GM20000 (cell line): ENCODE results near the gene C10orf53.

ENCODE experiments used
- DNase-seq: peaks from one replicate; pipeline ENCODE4 v3.0.0; 2012; ENCODE audit warnings: low spot score
- TF ChIP-seq, protein P1 (sequence below): IDR thresholded peaks from 2 replicates; pipeline ENCODE4 v1.5.1; 2012; ENCODE audit warnings: mild to moderate bottlenecking, control low read depth; ENCODE audit errors: extremely low read depth, missing control alignments

Gene C10orf53

DNA sequence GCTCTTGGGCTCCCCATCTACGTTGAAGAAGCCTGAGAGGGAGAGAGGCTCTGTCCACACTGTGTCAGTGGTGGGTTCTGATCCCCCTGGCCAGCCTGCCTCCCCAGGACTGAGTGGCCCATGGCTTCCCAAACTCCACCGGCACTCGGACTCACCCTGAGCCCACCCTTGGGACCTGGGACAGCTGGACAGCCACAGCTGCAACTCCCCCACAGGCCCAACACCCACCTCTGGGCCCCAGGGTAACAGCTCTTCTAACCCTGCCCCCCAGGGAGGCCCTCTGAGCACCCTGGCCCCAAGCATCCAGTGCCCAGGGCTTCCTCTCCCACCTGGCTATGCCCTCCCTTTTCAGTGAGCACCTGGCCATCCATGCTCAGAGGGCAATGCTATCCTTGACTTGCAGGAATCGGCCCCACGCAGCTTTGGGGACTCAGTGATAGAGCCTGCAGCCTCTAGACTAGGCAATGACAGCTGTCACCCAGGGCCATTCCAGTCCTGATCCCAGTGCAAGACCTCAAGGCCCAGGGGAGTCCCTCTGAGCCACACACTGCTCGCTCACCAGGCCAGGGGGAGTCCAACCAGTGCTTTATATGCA is 64.7 kb downstream of the C10orf53 start:
- TF ChIP-seq, protein P1, sequence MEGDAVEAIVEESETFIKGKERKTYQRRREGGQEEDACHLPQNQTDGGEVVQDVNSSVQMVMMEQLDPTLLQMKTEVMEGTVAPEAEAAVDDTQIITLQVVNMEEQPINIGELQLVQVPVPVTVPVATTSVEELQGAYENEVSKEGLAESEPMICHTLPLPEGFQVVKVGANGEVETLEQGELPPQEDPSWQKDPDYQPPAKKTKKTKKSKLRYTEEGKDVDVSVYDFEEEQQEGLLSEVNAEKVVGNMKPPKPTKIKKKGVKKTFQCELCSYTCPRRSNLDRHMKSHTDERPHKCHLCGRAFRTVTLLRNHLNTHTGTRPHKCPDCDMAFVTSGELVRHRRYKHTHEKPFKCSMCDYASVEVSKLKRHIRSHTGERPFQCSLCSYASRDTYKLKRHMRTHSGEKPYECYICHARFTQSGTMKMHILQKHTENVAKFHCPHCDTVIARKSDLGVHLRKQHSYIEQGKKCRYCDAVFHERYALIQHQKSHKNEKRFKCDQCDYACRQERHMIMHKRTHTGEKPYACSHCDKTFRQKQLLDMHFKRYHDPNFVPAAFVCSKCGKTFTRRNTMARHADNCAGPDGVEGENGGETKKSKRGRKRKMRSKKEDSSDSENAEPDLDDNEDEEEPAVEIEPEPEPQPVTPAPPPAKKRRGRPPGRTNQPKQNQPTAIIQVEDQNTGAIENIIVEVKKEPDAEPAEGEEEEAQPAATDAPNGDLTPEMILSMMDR, result no peak
- DNase-seq, result no peak

DNA sequence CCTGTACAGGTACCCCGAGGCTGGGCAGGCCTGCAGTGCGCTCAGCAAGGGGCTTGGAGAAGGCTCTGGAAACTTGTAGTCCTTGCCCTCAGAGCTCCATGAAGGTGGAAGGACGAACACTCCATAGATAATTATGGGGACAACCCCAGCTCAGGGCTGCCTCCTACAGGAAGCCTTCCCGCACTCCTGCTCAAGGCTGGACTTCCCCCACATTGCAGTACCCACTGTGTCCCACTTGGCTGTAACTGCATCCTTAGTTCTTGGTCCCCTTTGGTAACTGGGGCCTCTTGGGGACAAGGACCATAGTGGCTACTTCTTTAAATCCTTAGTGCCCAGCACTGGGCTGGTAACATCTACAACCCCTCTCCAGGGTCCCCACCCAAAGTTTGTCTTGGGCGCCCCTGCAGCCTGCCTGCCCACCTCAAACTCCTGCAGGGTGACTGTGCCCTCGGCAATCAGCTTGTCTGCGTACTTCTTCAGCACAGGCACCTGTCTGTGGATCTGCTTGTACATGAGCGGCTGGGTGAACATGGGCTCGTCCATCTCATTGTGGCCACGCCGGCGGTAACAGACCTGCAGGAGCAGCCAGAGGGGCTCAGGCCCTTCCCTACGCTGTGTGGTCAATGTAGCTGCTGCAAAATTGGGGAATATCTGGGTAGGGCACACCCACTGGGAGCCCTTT is 65.6 kb downstream of the C10orf53 start:
- DNase-seq, result no peak

DNA sequence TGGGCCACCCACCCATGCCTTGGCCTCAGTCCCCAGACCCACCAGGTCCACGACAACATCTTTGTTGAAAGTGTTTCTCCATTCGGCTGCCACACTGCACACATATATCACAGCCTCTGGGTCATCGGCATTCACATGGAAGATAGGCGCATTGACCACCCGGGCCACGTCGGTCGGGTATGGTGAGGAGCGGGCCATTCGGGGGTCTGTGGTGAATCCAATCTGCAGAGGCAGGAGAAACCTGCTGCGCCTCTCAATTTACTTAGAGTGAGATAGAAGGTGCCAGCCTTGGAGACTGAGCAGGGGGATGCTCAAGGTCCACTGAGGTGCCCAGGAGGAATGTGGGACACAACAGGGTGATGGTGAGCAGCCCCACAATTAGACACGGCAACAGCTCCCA is 66.3 kb downstream of the C10orf53 start:
- TF ChIP-seq, protein P1, result no peak
- no peak for DNase-seq

More for the DNA sequence above, 65.6 kb downstream of the C10orf53 start:
- TF ChIP-seq, protein P1, result no peak

DNA sequence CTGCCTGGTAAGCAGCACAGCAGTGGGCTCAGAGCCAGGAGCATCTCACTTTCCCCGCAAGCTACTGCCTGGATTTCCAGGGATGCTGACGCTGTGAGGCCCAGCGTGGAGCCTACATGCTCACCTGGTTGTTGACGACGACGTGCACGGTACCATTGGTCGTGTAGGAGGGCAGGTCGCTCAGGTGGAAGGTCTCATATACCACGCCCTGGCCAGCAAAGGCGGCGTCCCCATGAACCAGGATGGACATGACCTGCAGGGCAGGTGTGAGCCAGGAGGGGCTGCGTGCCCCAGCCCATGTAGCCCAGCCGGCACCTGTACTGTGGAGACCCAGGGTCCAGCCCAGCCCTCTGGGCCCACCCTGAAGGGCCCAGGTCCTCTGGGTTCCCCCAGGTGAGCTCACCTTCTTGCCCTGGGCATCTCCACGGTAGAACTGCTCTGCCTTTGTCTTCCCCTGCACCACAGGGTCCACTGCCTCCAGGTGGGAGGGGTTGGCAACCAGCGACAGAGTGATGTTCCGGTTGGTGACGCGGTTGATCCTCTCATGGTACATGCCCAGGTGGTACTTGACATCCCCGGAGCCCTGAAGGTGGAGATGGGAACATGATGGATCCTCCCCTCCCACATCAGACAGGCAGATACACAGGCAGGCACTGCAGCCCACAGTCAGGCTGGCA is 67.3 kb downstream of the C10orf53 start:
- TF ChIP-seq, protein P1, result no peak
- no peak for DNase-seq
